GM18517 (cell line): ENCODE measurements around the gene IQGAP1.
"Not testable (repeated sequence)": the region's sequence is repeated elsewhere in the genome, so short reads cannot be mapped to it uniquely, and the experiment has no call there.

ENCODE experiments used
- ATAC-seq: cut with Tn5 transposase; IDR thresholded peaks from one replicate; pipeline ENCODE4 v1.9.1; 2021; ENCODE audit warnings: mild to moderate bottlenecking, moderate library complexity; ENCODE audit not compliant: unreplicated experiment

The IQGAP1 gene

GRCh38 chr15:90478846-90479481 lies 90.9 kb downstream of the IQGAP1 start:
- ATAC-seq = no peak

GRCh38 chr15:90479656-90480055 lies 91.6 kb downstream of the IQGAP1 start:
- ATAC-seq = no peak

- no peak for ATAC-seq
These were observed 93.0 kb downstream of the IQGAP1 start for GRCh38 chr15:90481023-90481422.

GRCh38 chr15:90482124-90483011 lies 94.3 kb downstream of the IQGAP1 start:
- ATAC-seq = no peak

GRCh38 chr15:90483012-90483307 lies 94.9 kb downstream of the IQGAP1 start:
- no peak for ATAC-seq

GRCh38 chr15:90483637-90484036 lies 95.6 kb downstream of the IQGAP1 start:
- no peak for ATAC-seq

- no peak for ATAC-seq
These were observed 99.1 kb downstream of the IQGAP1 start for GRCh38 chr15:90487186-90487585.

GRCh38 chr15:90489514-90489913 lies 101.5 kb downstream of the IQGAP1 start:
- ATAC-seq = no peak

GRCh38 chr15:90489944-90490343 lies 101.9 kb downstream of the IQGAP1 start:
- ATAC-seq = no peak

- no peak for ATAC-seq
These were observed 105.6 kb downstream of the IQGAP1 start for GRCh38 chr15:90493647-90494046.

GRCh38 chr15:90495067-90495466 lies 107.0 kb downstream of the IQGAP1 start:
- ATAC-seq = no peak

- no peak for ATAC-seq
These were observed 108.7 kb downstream of the IQGAP1 start for GRCh38 chr15:90496791-90497190.

GRCh38 chr15:90497376-90497775 lies 109.3 kb downstream of the IQGAP1 start:
- no peak for ATAC-seq

- no peak for ATAC-seq
These were observed 109.9 kb downstream of the IQGAP1 start for GRCh38 chr15:90497912-90498311.

- ATAC-seq = no peak
These were observed 112.1 kb downstream of the IQGAP1 start for GRCh38 chr15:90500171-90500570.

GRCh38 chr15:90501898-90502297 lies 113.9 kb downstream of the IQGAP1 start:
- no peak for ATAC-seq

GRCh38 chr15:90510781-90511180 lies 122.7 kb downstream of the IQGAP1 start:
- ATAC-seq = not testable (repeated sequence)

GRCh38 chr15:90511211-90511618 lies 123.2 kb downstream of the IQGAP1 start:
- ATAC-seq = not testable (repeated sequence)

- ATAC-seq = no peak
These were observed 124.2 kb downstream of the IQGAP1 start for GRCh38 chr15:90512276-90512675.

- ATAC-seq = no peak
These were observed 124.9 kb downstream of the IQGAP1 start for GRCh38 chr15:90512981-90513380.

- ATAC-seq = no peak
These were observed 125.4 kb downstream of the IQGAP1 start for GRCh38 chr15:90513448-90513847.

- ATAC-seq = not testable (repeated sequence)
These were observed 125.9 kb downstream of the IQGAP1 start for GRCh38 chr15:90513893-90514292.
